HG02759 (cell line): Measurements from ENCODE around the gene RAB11B.
"Not testable (repeated sequence)": the region's sequence is repeated elsewhere in the genome, so short reads cannot be mapped to it uniquely, and the experiment has no call there.

ENCODE experiments used
- ATAC-seq: cut with Tn5 transposase; IDR thresholded peaks from one replicate; pipeline ENCODE4 v1.9.1; 2021; ENCODE audit warnings: mild to moderate bottlenecking, moderate library complexity; ENCODE audit not compliant: unreplicated experiment

Gene RAB11B

GRCh38 chr19:8370176-8371010 lies 19.8 kb upstream of the RAB11B start:
- ATAC-seq, result no peak

- no peak for ATAC-seq
Measured at GRCh38 chr19:8371011-8371804, 19.0 kb upstream of the RAB11B start.

- ATAC-seq, result no peak
Measured at GRCh38 chr19:8373867-8374813, 16.0 kb upstream of the RAB11B start.

GRCh38 chr19:8375766-8376165 lies 14.4 kb upstream of the RAB11B start:
- not testable (repeated sequence) for ATAC-seq

GRCh38 chr19:8376373-8376974 lies 13.7 kb upstream of the RAB11B start:
- ATAC-seq, result not testable (repeated sequence)

GRCh38 chr19:8377598-8377997 lies 12.6 kb upstream of the RAB11B start:
- no peak for ATAC-seq

- ATAC-seq, result not testable (repeated sequence)
Measured at GRCh38 chr19:8379156-8379891, 10.8 kb upstream of the RAB11B start.

GRCh38 chr19:8384569-8384968 lies 5.6 kb upstream of the RAB11B start:
- ATAC-seq, result not testable (repeated sequence)

- ATAC-seq, result not testable (repeated sequence)
Measured at GRCh38 chr19:8385103-8385502, 5.1 kb upstream of the RAB11B start.

GRCh38 chr19:8385566-8385965 lies 4.6 kb upstream of the RAB11B start:
- ATAC-seq, result not testable (repeated sequence)

GRCh38 chr19:8386419-8386818 lies 3.7 kb upstream of the RAB11B start:
- ATAC-seq, result not testable (repeated sequence)

- ATAC-seq, result no peak
Measured at GRCh38 chr19:8386990-8387389, 3.2 kb upstream of the RAB11B start.

GRCh38 chr19:8387688-8388611 lies 2.2 kb upstream of the RAB11B start:
- no peak for ATAC-seq

- no peak for ATAC-seq
Measured at GRCh38 chr19:8388612-8388958, 1.6 kb upstream of the RAB11B start.

- ATAC-seq, result peak; percentile 42
Measured at GRCh38 chr19:8390617-8390981, 439 bp downstream of the RAB11B start.

GRCh38 chr19:8391198-8392016 lies 1.2 kb downstream of the RAB11B start:
- no peak for ATAC-seq

GRCh38 chr19:8392017-8392591 lies 1.9 kb downstream of the RAB11B start:
- no peak for ATAC-seq
